Motor neuron (in vitro differentiated cells): ENCODE data around the gene ARHGAP26. TPM values are rescaled to one million over a fixed set of nuclear protein-coding genes. Genes with fewer than 3 reads are reported as not detected.
A peak's percentile ranks its signal among the peaks of the same experiment; 100 is the strongest.

Experiments
- ATAC-seq, 8 experiments: fragments of 200-7000 bp; cut with Tn5 transposase; replicated peaks in 6 of 8; 2 replicates each; pipeline ENCODE4 v1.8.0; 2021; ENCODE audit warnings: mild to moderate bottlenecking in 8 of 8, moderate library complexity in 8 of 8
- H3K27ac ChIP-seq, 2 donors: fragments of 250-450 bp; sonication (Bioruptor Pico); 2 replicates each; pipeline ENCODE4 v1.9.0; 2021; ENCODE audit warnings: antibody characterized with exemption in 2 of 2, mild to moderate bottlenecking in 2 of 2, moderate library complexity in 1 of 2
- H3K4me1 ChIP-seq, 2 donors: fragments of 250-450 bp; sonication (Bioruptor Pico); replicated peaks in 1 of 2; 2 replicates each; pipeline ENCODE4 v1.6.1; 2021; ENCODE audit warnings: antibody characterized with exemption in 2 of 2, mild to moderate bottlenecking in 2 of 2, moderate library complexity in 1 of 2
- H3K4me3 ChIP-seq, 5 donors: fragments of 250-450 bp; sonication (Bioruptor Pico); 2 replicates each; pipeline ENCODE4 v1.9.0; 2021; ENCODE audit warnings: antibody characterized with exemption in 5 of 5, mild to moderate bottlenecking in 5 of 5, moderate library complexity in 4 of 5
- WGBS, 10 experiments: fragments of 450-650 bp; shearing (Covaris generic); methylation state at CpG; one replicate each; pipeline ENCODE4 v1.0.0; 2022; 5-methylcytosine and 5-hydroxymethylcytosine counted together
- in situ Hi-C, 9 experiments: fragments of 400-800 bp; cut with MboI; loops; one replicate each; pipeline ENCODE4 v1.15.0; 2021; ENCODE audit warnings: low sequenced_read_pairs in 9 of 9, low pct_unique_long_range_greater_than_20kb in 2 of 9; ENCODE audit not compliant: unreplicated experiment in 9 of 9
- total RNA-seq, 8 experiments: library from RNA; unstranded; fragments of 300-600 nt; gene quantifications; 2 replicates each; pipeline versions ENCODE4 v1.2.3 to v1.2.4, GENCODE V29; 2022

Gene ARHGAP26
- total RNA-seq, 8 experiments from 2014 or later: 1.3 to 14.2 (median 7.0) TPM

- in situ Hi-C loops: no loop called here
- ATAC-seq: peak in 1 of 8 experiments; percentile 53
- H3K4me3 ChIP-seq: no peak overlapping the region
- H3K4me1 ChIP-seq: peaks cover 6 to 8% of the 10 kb centered on the region in 2 donors
- no peak overlapping the region for H3K27ac ChIP-seq
- 60 to 100% (median 100%) methylated on average over 1 to 3 of the region's 3 CpGs; no CpG with 5 or more reads in 3 of the 10 experiments for WGBS, 10 experiments
These were observed 378.6 kb downstream of the ARHGAP26 start for GRCh38 chr5:143148771-143149170.

- in situ Hi-C loops: no loop called here
- H3K4me1 ChIP-seq: peaks cover 6 to 8% of the 10 kb centered on the region in 2 donors
- ATAC-seq: no peak
- no peak overlapping the region for H3K27ac ChIP-seq
- no peak overlapping the region for H3K4me3 ChIP-seq
These were observed 379.6 kb downstream of the ARHGAP26 start for GRCh38 chr5:143149759-143150158.

- ATAC-seq: no peak
- Histone ChIP-seq H3K27ac (no peak overlapping the region), H3K4me3 (no peak overlapping the region), H3K4me1 (peaks cover 6 to 12% of the 10 kb centered on the region in 2 donors)
- in situ Hi-C loops: no loop called here
- 83 to 100% (median 100%) methylated on average over 1 to 3 of the region's 3 CpGs; no CpG with 5 or more reads in 1 of the 10 experiments for WGBS, 10 experiments
These were observed 381.0 kb downstream of the ARHGAP26 start for GRCh38 chr5:143151056-143151700.

- ATAC-seq: no peak
- H3K4me1 ChIP-seq: peaks cover 12 to 16% of the 10 kb centered on the region in 2 donors
- WGBS, 10 experiments: 100% methylated on average over 1 to 2 of the region's 2 CpGs; no CpG with 5 or more reads in 6 of the 10 experiments
- H3K27ac ChIP-seq: no peak overlapping the region
- no peak overlapping the region for H3K4me3 ChIP-seq
- in situ Hi-C loops: no loop called here
These were observed 382.3 kb downstream of the ARHGAP26 start for GRCh38 chr5:143152445-143152844.

- 13 to 100% (median 82%) methylated on average over 1 to 7 of the region's 7 CpGs; no CpG with 5 or more reads in 2 of the 10 experiments for WGBS, 10 experiments
- in situ Hi-C loops: no loop called here
- peak in 1 of 8 experiments; percentile 42 for ATAC-seq
These were observed 383.3 kb downstream of the ARHGAP26 start for GRCh38 chr5:143153332-143154119.

GRCh38 chr5:143154510-143155370, 384.6 kb downstream of the ARHGAP26 start:
- no peak overlapping the region for H3K27ac ChIP-seq
- 5 to 93% (median 50%) methylated on average over 2 to 5 of the region's 5 CpGs; no CpG with 5 or more reads in 2 of the 10 experiments for WGBS, 10 experiments
- ATAC-seq: peak in 3 of 8 experiments; percentile 77 to 92 (median 83)

More at GRCh38 chr5:143153332-143154119, 383.3 kb downstream of the ARHGAP26 start:
- Histone ChIP-seq H3K4me3 (no peak overlapping the region), H3K4me1 (peaks cover 6 to 9% of the 10 kb centered on the region in 2 donors), H3K27ac (no peak overlapping the region)

GRCh38 chr5:143155455-143155854, 385.3 kb downstream of the ARHGAP26 start:
- in situ Hi-C loops: no loop called here
- Histone ChIP-seq H3K4me1 (peaks cover 6 to 9% of the 10 kb centered on the region in 2 donors), H3K27ac (no peak overlapping the region), H3K4me3 (no peak overlapping the region)
- 0 to 100% (median 80%) methylated on average over 1 to 3 of the region's 3 CpGs; no CpG with 5 or more reads in 5 of the 10 experiments for WGBS, 10 experiments
- ATAC-seq: peak in 3 of 8 experiments; percentile 12 to 41 (median 41)

More at GRCh38 chr5:143154510-143155370, 384.6 kb downstream of the ARHGAP26 start:
- Histone ChIP-seq H3K4me1 (peaks cover 6 to 9% of the 10 kb centered on the region in 2 donors), H3K4me3 (no peak overlapping the region)
- in situ Hi-C loops: no loop called here

- ATAC-seq: no peak
- Histone ChIP-seq H3K27ac (peak overlapping the region in 1 of 2 donors; percentile 45), H3K4me1 (peaks cover 8 to 9% of the 10 kb centered on the region in 2 donors), H3K4me3 (no peak overlapping the region)
- in situ Hi-C loops: no loop called here
- 30 to 100% (median 84%) methylated on average over 1 of the region's 1 CpG; no CpG with 5 or more reads in 2 of the 10 experiments for WGBS, 10 experiments
These were observed 385.9 kb downstream of the ARHGAP26 start for GRCh38 chr5:143156086-143156485.

- peak in 5 of 8 experiments; percentile 76 to 96 (median 82) for ATAC-seq
These were observed 386.4 kb downstream of the ARHGAP26 start for GRCh38 chr5:143156572-143156971.

GRCh38 chr5:143159031-143159430, 388.9 kb downstream of the ARHGAP26 start:
- Histone ChIP-seq H3K4me1 (peaks cover 9 to 15% of the 10 kb centered on the region in 2 donors), H3K27ac (no peak overlapping the region), H3K4me3 (no peak overlapping the region)
- 29 to 100% (median 80%) methylated on average over 1 to 3 of the region's 3 CpGs; no CpG with 5 or more reads in 2 of the 10 experiments for WGBS, 10 experiments
- ATAC-seq: no peak
- in situ Hi-C loops: no loop called here

More at GRCh38 chr5:143156572-143156971, 386.4 kb downstream of the ARHGAP26 start:
- WGBS, 10 experiments: 40 to 100% (median 66%) methylated on average over 1 to 4 of the region's 4 CpGs; no CpG with 5 or more reads in 3 of the 10 experiments
- Histone ChIP-seq H3K27ac (peak overlapping the region in 1 of 2 donors; percentile 45), H3K4me3 (no peak overlapping the region), H3K4me1 (peaks cover 9 to 12% of the 10 kb centered on the region in 2 donors)
- in situ Hi-C loops: no loop called here

- ATAC-seq: peak in 1 of 8 experiments; percentile 52
- peaks cover 0 to 9% of the 10 kb centered on the region in 2 donors for H3K4me1 ChIP-seq
- no peak overlapping the region for H3K4me3 ChIP-seq
- H3K27ac ChIP-seq: no peak overlapping the region
- in situ Hi-C loops: no loop called here
- 40 to 93% (median 70%) methylated on average over 1 to 5 of the region's 5 CpGs; no CpG with 5 or more reads in 3 of the 10 experiments for WGBS, 10 experiments
These were observed 391.8 kb downstream of the ARHGAP26 start for GRCh38 chr5:143161885-143162540.

- 83 to 100% (median 96%) methylated on average over 1 to 3 of the region's 3 CpGs; no CpG with 5 or more reads in 4 of the 10 experiments for WGBS, 10 experiments
- Histone ChIP-seq H3K4me3 (no peak overlapping the region), H3K4me1 (peaks cover 4 to 13% of the 10 kb centered on the region in 2 donors), H3K27ac (no peak overlapping the region)
- in situ Hi-C loops: no loop called here
- no peak for ATAC-seq
These were observed 392.6 kb downstream of the ARHGAP26 start for GRCh38 chr5:143162810-143163209.
